ENCODE measurements around the gene ODC1.

Gene ODC1

GRCh38 chr2:10412380-10412779 is 35.7 kb downstream of the ODC1 start:
- DNase-seq, result no peak

- DNase-seq, result no peak
Observed at GRCh38 chr2:10411557-10411956, 36.6 kb downstream of the ODC1 start.

- no peak for DNase-seq
Observed at GRCh38 chr2:10410823-10411437, 37.2 kb downstream of the ODC1 start.

DNA sequence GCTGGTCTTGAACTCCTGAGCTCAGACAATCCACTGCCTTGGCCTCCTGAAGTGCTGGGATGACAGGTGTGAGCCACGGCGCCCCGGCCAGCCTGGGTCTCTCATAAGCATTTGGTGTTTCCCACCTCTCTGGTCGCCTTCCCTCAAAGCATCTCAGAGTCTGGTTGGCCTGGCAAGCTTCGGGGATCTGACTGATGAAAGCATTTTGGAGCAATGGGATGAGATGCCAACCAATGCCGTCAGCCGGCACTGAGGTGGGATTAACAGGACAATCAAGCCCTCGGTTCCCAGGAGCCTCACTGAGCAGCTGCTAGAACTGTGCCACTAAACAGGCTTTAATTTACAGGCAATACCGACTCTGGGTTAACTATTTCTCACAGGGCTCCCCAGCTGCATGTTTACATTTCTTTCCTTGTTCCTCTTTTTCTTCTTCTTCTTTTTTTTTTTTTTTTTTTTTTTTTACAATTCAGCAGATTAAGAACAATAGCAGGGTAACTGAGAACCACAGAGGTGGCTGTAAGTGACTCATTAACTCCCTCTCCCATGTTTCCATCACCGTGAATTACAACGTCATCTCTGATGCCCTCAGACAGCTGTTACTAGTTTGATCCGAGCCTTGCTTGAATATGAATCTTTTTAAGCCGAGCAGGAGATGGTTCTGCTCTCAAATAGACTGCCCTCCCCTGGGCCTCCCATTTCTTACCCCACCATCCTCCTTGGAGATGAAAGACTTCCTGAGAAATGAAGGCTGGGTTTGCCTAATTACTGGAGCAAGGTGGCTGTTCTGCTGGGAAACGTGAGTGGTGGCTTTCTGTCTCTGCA is 37.9 kb downstream of the ODC1 start:
- DNase-seq, result no peak

GRCh38 chr2:10408649-10409579 is 39.2 kb downstream of the ODC1 start:
- peak; percentile 81 for DNase-seq

DNA sequence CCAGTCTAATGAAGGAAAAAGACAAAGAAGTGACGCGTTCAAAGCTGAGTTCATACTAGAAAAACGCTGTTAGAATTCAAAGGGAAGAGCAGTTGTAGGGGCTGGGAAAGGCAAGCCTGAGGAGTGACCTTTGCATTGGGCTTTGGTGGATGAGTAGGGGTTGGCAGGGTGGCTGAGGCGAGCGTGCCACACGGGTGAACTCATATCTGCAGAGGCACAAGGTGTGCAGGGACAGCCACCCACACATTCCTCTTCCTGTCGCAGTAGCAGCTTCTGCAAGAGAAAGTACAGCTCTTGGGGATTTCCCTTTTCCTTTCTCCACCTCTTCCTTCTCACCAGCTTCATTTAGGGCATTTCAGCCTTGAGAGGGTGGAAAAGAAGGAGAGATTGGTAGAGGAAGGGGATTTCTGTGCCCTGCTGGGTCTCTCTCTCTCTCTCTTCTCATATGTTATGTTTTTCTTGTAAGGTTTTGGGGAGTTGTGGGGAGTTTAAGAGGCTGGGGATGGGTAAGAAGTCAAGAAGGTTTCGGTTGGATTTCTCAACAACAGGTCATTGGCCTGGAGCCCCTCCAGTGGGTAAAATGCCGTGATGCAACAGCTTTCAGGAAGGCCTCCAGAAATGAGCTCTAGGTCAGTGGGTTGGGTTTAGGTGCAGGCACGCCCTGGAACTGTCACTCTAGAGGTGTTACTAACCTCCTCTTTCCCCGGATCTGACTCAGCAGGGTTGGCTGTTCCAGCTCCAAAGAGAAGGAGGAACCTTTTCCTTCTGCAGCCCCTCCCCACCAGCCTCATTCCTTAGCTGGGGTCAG is 40.1 kb downstream of the ODC1 start:
- DNase-seq, result peak; percentile 54

GRCh38 chr2:10407432-10407831 is 40.7 kb downstream of the ODC1 start:
- DNase-seq, result no peak

DNA sequence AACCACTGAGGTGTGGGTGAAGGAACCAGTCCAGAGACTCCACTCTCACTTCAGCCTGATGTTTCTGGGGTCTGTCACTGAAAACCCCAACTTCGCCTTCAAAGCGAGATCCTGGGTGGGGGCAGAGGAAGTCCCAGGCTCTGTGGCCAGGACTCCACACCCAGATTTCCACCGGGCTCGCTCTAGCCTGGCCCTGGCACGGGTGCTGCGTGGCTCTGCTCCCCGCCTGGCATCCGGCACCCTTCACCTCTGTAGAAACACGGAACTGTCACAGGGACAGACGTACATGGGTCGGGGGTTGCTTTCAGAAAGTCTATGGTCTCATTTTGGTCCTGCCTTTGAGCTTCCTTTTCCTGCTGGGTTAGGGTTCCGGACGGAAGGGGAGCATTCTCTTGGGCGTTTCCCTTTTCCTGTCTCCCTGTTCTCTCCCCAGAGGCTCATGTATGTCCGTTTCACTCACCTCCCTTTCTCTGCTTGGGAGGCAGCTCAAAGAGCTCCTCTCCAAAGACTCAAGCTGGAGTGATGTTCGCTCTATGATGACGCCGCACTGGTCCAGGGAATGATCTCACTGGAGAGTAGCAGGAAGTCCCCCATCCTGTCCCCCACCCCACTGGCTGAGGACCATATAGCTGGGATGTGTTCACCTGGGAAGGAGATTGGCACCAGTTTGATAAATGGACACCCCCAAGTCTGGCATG is 41.5 kb downstream of the ODC1 start:
- DNase-seq, result no peak

DNA sequence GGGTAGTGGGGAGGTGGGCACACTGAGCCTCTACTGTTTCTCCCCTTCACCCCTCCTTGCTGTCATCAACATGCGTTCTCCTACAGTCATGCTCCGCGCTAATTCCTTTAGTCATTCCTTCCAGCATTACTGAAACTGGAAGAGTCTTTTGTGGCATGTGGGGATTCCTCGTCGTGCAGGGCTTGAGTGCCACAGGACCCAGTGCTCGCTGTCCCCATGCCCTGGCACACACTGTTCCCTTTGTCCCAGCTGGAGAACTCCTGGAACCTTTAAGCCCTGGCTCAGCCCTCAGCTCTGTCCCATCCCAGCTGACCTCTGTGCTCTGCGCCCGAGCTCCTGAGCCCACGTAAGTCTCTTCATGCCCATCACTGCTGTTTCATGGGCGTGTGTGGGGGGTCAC is 42.1 kb downstream of the ODC1 start:
- no peak for DNase-seq

DNA sequence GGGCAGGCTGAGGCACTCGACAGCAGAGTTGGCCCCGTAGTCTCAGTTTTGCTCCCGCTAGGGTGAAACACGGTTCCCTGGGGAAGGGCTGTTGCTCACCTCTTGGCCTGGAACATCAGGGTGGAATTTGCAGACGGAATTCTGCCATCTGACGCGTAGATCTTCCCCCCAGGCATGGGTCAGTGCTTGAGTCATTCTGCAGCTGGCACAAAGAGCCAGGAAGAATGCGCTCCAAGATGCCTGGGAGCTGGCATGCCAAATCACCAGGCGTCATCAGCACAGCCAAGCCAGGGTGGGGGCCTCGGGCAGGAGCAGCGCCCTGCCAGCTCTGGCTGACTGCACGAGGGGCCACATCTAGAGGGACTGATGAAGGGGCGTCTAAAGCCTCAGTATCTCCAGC is 42.7 kb downstream of the ODC1 start:
- no peak for DNase-seq

GRCh38 chr2:10404324-10405143 is 43.6 kb downstream of the ODC1 start:
- no peak for DNase-seq

DNA sequence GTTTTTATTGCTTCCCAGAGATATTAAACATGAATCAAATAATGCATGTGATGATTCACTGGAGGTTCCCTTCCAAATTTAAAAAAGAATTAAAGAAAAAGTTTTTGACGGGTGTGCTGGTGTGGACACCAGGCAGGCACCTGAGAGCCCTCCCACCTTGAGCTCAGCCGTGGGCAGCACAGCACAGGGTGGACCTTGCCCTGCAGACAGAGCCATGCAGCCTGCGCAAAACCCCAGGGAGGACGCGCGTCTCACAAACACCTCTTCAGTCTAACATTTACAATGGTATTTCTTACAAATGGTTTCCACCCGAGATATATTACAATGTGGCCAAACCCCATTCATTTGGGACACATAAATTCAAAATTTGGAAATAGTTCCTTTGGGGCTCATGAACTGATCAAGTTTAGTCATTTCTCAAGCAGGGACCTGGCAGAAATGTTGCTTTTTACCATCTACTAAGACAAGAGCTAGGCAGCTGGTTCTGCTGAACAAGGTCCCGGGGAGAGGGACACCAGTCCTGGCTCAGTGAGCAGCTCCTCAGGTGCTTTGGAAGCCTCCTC is 45.4 kb downstream of the ODC1 start:
- DNase-seq, result no peak

- DNase-seq, result no peak
Observed at GRCh38 chr2:10402062-10402585, 46.0 kb downstream of the ODC1 start.

- no peak for DNase-seq
Observed at GRCh38 chr2:10400978-10401951, 46.9 kb downstream of the ODC1 start.

GRCh38 chr2:10400568-10400977 is 47.6 kb downstream of the ODC1 start:
- DNase-seq, result no peak

DNA sequence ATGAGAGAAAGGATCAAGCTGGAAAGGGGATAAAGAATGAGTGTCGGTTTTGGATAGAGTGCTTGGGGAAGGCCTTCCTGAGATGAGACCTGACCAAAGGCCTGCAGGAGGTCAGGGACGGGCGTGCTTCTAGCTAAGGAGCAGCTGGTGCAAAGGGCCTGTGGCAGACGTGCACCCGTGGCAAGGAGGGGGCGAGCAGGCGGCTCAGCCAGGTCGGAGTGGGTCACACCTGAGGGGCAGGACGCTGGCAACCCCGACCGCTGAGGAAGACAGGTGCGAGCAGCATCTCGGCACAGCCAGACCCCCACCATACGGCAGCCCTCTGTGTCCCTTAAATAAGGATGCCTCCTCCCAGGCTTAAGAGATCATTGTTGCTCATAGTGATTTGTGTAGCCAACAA is 48.1 kb downstream of the ODC1 start:
- DNase-seq, result no peak

DNA sequence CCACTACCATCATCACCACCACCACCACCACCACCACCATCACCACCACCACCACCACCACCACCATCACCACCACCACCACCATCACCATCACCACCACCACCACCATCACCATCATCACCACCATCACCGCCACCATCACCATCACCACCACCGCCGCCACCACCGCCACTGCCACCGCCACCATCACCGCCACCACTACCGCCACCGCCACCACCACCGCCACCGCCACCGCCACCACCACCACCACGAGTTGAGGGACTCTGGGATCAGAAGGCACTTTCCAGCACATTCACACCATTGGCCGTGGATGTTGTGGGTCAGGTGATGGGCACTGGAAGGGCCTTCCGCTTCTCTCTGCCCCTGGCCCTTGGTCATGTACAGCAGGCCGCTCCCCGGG is 48.8 kb downstream of the ODC1 start:
- DNase-seq, result no peak

- DNase-seq, result no peak
Observed at GRCh38 chr2:10398496-10398895, 49.6 kb downstream of the ODC1 start.

DNA sequence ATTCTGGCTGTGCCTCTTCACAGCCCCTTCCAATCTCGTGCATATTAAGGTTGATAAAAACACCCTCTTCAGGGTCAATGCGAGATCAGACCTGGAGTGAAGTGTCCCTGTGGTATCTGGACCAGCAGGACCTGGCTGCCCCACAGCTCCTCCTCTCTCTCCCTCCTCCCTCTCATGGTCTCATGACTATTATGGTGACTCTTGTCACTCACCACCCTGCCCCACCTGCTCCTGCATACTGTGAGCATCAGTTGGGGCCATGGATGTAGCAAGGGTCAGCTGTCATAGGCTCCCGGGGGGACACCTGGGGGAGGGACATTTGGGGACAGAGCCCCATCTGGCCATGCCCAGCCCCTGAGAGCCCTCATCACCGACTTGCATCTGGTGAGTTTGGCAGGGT is 50.2 kb downstream of the ODC1 start:
- no peak for DNase-seq

All from CD4-positive, alpha-beta T cell treated with Interleukin-4 for 4 hours (primary cell).